Stimulated activated CD4-positive, alpha-beta T cell treated with anti-CD3 and anti-CD28 coated beads, Interleukin-1b, Interleukin-23, amount 100 ng/mL, for 4 hours (primary cell): ENCODE measurements around the gene MRAP.

Experiments used
- DNase-seq, 2 donors: peaks; one replicate each; pipeline ENCODE4 v3.0.0-alpha.2; 2020; ENCODE audit warnings: low read depth in 2 of 2

MRAP gene

GRCh38 chr21:32322676-32323075 is 24.0 kb downstream of the MRAP start:
- no peak for DNase-seq

DNA sequence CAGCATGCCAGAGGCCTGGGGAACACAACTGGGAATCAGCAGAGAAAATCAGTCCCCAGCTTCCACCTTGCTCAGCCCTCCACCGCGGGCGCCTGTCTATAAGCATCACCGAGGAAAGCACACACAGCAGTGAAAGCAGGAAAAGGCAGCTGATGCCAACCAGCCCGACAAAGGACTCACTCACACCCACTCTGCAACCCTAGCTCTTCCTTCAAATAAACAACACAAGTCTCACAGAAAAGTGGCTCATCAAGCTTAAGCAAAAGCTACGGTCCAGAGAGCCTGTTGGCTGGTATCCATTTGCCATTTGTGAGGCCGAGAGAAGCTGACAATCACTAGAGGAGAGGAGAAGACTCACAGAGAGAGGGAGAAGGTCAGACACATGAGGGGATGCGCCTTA is 27.1 kb downstream of the MRAP start:
- DNase-seq = no peak

GRCh38 chr21:32328595-32328994 is 29.9 kb downstream of the MRAP start:
- DNase-seq = no peak

DNA sequence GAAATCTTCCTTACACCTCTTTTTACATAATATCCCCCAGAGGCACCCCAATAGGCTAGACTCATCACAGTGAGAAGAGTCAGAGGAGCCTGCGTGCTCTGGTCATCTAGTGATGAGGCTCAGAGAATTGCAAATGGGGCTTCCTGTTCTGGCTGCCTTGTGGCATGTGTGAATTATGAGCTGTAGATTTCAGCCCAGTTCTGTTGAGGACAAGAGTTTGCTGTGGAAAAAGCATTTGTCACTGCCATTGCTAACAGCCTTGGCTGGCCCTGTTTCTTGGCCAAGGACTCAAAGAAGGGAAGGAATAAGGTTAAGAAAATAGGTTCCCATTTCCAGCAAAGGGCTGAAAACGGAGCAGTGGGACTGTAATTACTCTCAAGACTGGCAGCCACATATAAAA is 30.7 kb downstream of the MRAP start:
- no peak for DNase-seq

GRCh38 chr21:32329776-32330175 is 31.1 kb downstream of the MRAP start:
- DNase-seq = no peak

DNA sequence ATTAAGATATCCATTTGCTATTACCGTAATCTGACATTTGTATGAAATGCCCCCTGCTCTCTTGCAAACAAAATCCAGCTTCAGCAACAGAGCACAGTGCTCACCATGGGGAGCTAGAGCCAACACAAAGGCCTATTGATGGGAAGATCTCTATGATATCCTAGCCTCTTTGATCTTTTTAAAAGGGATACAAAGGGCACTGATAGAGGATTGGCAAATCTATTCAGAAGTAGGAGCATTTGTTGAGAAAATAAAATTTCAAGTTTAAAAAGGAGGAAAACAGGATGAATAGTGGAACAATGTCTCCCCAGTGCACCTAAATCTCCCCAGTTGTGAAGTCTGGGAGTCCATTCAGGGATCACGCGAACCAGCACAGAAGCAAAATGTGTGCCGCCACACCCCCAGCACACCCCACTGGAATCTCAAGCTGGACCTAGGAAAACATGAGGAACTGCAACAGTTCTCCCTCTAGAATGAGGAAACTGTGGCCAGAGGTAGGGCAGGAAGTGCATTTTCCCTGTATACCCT is 32.2 kb downstream of the MRAP start:
- DNase-seq = no peak

GRCh38 chr21:32331444-32332305 is 33.0 kb downstream of the MRAP start:
- no peak for DNase-seq

GRCh38 chr21:32332463-32332951 is 33.9 kb downstream of the MRAP start:
- no peak for DNase-seq

DNA sequence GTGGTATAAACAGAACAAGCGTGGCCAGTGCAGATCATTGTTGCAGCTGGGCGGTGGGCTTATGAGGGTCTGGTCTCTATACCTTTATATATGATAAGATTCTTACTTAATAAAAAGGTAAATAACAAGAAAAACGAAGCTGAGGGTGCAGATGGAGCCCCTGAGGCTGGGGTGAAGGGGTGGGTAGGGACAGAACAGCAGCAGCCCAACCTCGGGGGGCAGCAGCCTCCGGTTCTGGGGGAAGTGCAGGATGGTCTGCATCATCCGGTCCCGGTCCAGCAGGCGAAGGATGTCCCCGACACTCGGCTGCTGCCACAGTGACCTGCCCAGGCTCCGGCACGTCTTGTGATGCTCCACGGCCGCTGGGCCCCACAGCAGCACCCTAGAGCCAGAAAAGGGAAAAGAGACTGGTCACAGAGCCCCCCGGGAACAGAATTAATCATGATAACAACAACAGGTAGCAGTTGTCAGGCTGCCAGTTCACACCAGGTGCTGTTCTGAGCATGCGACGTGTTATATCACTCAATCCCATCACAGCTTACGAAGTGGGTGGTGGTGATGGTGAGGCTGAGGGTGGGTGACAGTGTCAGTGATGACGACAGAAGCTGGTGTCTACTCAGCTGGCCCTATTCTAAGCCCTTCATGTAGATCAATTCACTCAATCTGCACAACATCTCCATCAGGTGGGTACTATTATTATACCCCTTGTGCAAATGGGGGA is 35.5 kb downstream of the MRAP start:
- no peak for DNase-seq

DNA sequence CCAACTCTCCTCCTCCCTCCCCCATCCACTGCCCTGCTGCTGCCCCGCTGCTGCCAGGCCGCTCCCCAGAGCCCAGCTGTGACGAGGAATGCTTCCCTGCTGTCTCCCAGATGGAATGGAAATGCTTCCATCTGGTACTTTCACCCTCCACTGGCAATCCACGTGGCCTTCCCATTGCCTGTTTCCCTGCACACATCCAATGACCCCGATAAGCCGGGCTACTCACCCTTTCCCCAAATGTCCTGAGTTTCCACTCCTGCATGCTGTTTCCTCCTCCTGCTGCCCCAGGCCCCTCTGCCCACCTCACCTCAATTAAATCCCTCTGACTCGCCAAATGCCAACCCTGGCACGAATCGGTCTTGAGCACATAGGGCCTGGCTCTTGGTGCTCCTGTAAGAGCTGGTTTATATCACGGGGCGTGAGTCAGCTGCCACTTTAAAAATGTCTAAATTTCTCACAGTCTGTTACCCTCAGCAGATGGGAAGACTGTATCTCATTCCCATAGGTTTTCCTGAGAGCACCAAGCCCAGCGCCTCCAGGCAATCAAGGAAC is 36.4 kb downstream of the MRAP start:
- DNase-seq = no peak

DNA sequence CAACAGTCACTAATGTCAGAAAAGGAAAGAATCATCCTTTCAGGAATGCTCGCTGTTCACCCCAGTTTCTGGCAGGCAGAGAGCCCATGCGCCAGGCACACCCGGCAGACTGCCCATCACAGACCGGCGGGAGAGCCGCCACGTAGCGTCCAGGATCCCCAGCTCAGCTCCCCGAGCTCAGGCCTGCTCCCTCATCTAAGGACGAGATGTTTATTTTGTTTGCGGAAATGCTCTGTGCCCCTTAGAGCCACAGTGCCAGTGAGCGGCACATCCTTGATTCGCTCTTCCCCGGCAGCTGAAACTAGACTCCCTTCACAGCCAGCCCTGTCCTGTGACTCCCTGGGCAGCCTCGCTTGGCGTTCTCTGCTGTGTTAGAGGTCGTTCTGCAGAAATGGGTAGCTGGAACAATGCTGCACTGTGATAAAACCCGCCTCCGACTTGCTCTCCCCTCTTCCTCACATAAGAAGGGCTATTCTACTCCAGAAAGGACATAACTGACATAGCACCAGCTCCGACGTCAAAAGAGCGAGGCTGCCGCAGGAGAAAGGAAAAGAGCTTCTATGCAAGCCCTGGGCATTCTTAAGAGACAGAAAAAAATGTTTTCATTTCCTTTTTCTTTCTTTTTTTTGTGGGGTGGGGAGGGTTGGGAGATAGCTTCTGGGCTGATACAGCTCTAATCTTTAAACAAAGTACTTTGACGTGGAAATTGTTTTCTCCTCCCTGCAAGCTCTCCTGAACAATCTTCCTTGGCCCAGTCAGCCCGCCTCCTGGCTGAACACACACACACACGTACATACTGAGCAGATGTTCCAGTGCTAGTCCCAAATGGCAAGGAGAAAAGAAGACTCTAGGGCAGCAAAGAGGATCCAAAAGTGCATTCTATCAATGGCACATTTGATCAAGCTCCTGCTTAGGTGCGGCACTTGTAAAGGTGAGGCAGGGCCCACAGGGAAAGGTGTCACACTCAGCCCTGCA is 37.2 kb downstream of the MRAP start:
- no peak for DNase-seq

- no peak for DNase-seq
Observed at GRCh38 chr21:32336711-32337110, 38.1 kb downstream of the MRAP start.

DNA sequence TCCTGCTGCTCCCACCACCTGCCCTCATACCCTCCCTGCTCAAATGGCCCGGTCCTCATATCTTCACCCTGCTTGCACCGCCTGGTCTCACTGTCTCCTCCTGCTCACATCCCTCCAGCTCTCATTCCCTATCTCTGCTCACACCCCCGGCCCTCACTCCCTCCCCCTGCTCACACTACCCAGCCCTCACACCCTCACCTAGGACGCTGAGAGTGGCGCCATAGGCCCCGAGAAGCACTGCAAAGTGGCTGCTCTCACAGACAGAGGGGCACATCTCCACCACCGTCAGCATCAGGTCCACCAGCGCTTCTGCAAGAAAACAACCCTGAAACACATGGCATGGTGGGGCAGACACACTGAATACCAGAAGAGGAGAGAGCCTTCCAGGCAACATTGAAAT is 38.6 kb downstream of the MRAP start:
- no peak for DNase-seq

GRCh38 chr21:32338209-32338921 is 39.7 kb downstream of the MRAP start:
- no peak for DNase-seq

GRCh38 chr21:32340863-32341848 is 42.5 kb downstream of the MRAP start:
- no peak for DNase-seq

- no peak for DNase-seq
Observed at GRCh38 chr21:32346951-32347350, 48.3 kb downstream of the MRAP start.

DNA sequence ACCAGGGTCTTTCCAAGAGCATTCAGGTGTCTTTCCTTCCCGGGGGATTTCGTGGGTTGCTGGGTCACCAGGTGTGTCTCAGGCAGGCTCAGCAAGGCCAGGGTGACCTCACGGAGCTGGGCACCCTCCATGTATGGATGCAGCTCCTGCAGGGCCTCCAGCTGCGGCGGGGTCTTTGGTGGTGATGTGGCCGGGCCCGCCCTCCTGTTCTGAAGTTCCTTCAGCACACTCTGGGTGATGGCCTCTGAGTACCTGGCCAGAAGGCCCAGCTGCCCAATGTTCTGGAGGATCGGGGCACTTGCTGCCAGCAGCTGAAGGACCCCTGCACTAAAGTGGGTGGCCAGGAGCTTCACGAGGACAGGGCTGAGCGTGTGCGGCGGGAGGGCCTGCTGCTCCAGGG is 48.7 kb downstream of the MRAP start:
- DNase-seq = no peak

- DNase-seq = no peak
Observed at GRCh38 chr21:32347977-32348376, 49.3 kb downstream of the MRAP start.

DNA sequence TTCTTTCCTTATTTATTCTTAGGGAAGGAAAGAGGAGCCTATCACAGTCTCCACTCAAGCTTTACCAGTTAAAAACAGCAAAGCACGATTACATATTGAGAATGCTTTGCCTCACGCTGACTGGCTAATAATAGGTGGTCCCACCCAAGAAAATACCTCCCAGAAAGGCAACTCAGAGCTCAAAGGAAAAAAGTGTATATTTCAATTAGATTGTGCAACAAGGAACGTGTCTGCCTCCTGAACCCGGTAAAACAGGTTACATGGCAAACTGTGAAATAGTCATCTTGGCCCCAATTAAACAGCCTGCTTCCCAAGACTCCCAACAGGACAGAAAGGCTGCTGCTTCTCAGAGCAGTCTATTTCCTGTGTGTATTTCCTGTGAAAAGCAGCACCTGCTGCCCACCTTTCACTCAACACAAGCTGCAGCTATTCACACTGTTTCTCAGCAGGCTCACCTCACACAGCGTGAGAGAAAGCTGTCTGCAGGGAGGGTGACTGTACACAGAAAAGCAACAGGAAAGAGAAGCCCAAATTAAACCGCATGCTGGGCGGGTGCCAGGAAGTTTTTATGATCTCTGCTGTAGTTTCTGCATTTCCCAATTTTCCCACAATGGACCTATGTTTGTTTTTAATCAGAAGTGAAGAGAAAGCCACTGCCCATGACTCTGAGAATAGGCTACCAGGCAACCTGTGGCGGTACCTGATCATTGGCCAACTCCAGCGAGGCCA is 50.1 kb downstream of the MRAP start:
- no peak for DNase-seq
